GM21529 (cell line): ENCODE data around the gene TMIGD3.
"Not testable (repeated sequence)": the region's sequence is repeated elsewhere in the genome, so short reads cannot be mapped to it uniquely, and the experiment has no call there.

Source experiments
- ATAC-seq: cut with Tn5 transposase; IDR thresholded peaks from one replicate; pipeline ENCODE4 v1.9.1; 2021; ENCODE audit not compliant: unreplicated experiment

The TMIGD3 gene

DNA sequence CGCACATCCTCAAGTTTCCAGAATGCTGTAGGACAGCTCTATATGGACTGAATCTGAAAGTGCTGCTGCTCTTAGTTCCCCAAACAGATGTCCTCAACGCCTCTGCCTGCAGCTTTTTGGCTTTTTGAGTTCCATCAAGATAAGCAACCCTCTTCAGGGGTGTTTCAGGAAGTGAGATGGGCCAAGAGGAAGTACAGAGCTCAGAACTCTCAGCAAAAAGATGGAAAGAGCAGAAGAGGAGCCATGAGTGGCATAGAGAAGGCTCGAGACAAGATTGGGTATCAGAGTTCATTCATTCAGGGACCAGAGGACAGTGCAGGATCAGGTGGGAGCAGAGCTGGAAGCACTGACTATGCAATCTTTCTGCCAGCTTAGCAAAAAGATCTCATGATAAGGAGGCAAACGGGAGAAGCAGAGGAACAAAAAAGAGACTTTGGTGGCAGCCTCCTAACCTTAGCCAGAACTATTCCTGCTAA, at the start of gene TMIGD3, which contains the start of gene ADORA3:
Gene TMIGD3 (minus strand): TSS at position 49 of the 476 bp plus-strand sequence. CDS start 279 bp downstream, outside the sequence.
Gene ADORA3 (minus strand): TSS at position 49 of the 476 bp plus-strand sequence. CDS start 279 bp downstream, outside the sequence.
- no peak for ATAC-seq

DNA sequence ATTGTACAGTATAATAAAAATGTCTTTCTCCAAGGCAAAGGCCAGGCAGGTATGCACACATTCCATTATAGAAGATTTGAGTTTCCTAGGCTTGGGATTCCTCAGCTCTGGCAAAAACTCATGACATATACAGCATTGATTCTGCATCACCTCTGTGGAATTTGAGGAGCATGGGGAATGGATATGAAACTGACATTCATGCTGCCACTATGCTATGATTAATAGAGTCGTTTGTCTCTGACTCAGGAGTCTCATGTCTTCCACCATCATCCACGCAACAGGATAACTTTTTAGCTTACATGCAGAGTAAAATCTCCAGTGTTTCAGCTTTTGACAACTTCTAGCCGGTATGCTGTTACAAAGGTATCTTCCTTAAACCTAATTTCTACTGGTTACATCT, 49.8 kb upstream of the TMIGD3 start:
- ATAC-seq: no peak

DNA sequence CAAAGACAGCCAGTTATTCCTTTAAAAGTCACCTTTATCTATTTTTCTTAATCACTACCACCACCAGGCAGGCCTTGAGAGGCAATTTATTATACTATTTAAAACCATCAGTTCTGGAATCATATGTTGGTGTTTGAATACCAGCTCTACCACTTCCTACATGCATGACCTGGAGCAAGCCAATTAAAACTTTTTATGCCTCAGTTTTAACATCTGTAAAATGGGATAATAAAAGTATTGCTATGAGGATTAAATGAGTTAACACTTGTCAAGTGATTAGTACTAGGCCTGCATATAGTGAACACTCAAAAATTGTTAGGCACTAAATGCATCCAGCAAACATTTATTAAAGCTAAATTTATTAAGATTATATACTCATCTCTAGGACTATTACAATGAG, 49.2 kb upstream of the TMIGD3 start:
- ATAC-seq: no peak

DNA sequence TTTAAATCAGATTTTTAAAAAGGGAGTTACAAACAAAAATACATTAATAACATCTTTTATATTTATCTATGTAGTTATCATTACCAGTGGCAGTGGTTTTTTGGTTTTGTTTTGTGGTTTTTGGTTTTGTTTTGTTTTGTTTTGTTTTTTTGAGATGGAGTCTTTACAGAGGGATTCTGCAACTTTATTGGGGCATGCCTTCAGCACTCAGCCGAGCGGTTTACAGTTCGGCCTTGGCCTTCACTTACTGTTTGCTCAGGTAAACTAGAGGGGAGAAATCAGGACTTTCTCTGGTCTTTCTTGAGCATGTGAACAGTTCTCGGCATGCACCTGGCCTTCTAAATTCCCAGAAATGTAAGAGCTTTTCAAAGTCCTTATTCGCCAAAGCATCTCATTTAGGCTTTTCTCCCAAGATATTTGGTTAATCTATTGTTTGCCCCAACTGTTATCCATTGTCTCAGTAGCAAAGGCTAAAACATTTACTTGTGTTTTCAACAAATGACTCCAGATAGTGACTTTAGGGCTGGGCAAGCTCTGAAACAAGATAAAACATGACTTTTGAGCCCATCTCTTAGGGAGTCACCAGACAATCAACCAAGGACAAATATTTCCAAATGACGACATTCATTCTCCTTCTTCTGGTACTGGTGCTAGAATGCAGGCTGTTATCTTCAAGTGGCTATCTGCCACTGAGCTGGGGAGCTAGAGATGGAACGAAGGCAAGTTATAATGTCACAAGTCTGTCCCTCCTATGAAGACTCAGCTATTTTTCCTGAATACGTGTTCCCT, 48.4 kb upstream of the TMIGD3 start:
- no peak for ATAC-seq

DNA sequence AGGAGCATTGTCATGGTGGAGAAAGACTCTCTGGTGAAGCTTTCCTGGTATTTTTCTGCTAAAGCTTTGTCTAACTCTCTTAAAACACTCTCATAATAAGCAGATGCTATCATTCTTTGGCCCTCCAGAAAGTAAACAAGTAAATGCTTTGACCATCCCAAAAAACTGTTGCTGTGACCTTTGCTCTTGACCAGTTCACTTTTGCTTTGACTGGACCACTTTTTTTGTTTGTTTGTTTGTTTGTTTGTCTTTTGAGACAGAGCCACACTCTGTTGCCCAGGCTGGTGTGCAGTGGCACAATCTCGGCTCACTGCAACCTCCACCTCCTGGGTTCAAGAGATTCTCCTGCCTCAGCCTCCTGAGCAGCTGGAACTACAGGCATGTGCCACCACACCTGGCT, 44.4 kb upstream of the TMIGD3 start:
- not testable (repeated sequence) for ATAC-seq

DNA sequence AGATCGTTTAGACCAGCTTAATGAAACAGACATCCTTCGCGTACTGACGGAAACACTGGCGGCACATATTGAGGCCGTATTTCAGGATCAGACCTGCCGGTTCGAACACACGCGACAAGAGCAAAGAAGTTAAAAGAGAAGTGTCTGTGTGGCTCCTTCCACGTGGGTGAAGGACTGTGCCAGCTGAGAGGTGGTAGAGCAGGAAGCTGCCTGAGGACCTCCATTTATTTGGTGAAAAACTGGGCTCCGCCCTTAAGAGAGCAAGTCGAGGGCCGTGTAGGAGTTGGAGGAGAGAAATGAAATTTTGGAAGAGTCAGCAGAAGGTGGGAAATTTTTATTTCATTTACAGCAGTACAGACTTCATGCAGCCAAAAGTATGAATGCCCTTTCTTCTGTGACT, 38.8 kb upstream of the TMIGD3 start:
- no peak for ATAC-seq

DNA sequence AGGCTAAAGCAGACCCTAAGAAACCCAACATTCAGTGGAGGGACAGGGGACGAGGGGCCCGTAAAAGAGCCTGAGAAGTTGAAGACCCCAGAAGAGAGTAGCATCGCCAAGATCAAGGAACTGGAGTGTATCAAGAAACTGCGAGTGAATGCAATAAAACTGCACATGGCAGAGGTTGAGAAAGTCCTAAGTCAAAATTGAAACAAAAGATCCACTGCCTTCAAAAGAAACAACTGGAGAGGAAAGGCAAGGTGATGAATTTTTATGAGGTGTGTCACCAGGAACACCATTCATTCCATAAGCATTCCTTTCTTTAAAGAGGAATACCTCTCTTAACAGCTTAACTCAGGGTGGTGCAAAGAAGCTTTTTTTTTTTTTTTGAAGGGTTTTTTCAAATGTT, 38.3 kb upstream of the TMIGD3 start:
- no peak for ATAC-seq

DNA sequence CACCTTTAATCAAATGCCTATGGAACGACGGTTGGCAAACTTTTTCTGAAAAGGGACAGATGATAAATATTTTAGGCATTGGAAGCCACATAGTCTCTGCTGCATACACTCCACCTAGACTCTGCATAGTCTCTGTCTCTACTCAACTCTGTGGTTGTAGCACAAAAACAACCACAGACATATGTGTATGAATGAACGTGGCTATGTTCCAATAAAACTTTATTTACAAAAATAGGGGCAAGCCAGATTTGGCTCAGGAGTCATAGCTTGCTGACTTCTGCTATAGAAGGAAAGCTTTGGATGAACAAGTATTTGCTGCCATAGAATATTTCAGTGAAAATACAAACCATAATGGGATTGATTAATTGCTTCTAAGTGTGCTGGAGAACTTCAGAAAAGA, 37.5 kb upstream of the TMIGD3 start:
- ATAC-seq: no peak

DNA sequence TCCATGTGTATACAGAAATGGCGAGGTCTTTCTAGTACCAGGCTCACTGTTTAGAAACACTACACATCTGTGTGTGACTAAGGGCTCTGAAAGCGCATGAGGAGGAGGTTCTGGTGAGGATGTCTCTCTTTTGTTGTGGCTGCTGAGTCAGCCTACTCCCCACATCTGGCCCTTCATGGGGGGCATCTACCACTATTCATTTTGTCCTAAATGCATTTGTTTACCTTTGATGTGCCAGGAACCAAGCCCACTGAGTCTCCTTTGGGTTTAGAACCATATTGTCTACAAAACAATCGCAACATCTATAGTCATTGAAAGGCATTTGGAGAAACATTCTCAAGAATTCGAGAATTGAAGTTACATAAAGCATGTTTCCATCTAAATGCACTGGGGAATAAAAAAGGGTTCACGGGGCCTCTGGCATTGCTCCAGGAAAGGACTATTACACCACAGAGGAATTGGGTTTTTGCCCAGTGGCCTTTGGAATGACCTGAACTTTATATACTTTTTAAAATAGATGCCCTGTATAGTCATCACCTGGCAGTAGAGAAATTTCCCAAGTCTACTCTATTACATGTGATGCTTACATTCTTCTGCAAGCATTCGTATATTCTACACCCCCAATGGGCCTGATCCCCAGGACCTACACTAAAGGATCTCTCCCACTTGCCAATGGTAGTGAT, 35.1 kb upstream of the TMIGD3 start:
- no peak for ATAC-seq

DNA sequence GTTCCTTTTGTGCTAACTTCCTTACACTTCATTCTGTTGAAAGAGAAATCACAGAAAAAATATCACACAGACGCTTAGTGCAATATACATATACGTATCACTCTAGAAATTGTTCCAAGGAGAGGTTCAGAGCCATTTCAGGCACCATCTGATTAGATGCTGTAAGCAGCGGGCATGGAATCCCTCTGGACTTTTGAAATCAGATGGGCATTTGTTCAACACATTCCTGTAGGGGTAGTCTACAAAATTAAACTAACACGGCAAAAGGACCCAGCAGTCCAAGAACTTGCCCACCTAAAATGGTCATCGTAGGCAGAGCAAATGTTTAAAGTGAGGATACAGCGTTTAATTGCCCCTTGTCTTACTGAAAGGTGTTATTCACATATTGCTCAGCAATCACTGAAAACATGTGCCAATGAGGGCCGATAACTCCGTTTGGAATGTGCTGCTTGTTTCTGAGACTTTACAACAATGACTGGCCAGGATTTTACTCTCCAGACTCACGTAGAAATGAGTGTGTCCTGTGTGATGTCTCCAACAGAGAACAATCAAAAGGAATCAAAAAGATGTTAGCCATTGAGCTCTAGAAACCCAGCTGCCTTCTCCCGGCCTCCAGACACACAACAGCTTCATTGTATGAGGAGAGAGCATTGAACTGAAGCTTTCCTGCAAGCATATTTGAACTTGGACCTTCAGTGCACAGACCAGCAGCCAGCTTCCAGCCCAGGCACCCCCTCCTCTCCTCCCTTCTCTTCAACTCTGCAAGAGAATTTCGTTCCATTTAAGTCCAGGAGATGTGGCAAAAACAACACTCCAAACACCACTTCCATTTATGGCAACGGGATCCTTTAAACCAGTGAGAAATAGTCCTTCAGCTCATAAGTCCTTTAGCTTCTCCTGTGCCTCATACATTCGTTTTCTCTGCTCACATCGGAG, 32.1 kb upstream of the TMIGD3 start:
- no peak for ATAC-seq

DNA sequence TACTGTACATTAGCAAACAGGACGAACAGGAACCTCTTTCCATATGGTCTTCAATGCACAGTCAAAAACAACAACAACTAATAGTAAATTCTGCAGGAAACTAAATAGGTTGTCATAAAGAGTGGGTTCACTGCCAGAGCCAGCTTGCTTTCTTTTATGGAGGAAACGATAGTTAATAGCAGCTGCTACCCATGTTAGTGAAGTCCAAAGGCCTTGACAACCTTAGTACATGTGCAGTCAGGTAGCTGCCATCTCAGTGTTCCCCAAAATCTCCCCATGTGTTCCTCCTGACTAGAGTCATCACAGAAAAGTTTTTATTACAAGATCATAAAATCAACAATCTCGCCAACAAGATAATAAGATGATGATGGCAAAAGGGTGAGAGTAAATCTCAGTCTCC, 16.6 kb upstream of the TMIGD3 start:
- no peak for ATAC-seq

DNA sequence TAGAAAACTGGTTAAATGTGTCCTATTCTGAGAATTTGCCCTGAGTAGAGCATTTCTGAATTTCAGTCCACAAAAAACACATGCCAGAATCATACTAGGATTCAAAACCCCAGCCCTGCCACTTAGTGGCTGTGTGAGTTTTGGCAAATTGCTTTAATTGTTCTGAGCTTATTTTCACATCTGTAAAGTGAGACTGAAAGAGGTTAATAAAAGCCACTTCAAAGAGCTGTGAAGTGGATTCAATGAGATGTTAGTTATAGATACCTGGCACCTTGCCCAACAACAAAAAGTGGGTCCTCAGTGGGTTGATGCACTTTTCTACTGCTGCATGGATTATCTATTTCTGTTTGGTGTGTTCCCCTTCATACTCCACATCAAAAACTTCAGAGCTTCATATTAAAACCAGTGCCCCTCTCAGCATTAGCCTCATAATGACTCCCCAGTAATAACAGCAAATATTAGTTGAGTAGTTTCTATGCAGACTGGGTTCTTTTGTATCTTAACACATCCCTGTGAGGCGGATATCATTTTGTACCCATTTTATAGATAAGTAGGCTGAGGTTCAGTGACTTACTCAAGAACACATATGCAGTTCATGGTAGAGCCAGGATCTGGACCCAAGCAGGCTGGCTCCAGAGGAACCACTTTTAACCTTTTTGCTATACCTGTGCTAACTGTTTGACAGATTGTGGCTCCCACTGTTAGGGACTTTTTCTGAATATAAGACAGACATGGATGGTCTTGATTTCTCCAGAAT, 14.2 kb upstream of the TMIGD3 start:
- no peak for ATAC-seq

DNA sequence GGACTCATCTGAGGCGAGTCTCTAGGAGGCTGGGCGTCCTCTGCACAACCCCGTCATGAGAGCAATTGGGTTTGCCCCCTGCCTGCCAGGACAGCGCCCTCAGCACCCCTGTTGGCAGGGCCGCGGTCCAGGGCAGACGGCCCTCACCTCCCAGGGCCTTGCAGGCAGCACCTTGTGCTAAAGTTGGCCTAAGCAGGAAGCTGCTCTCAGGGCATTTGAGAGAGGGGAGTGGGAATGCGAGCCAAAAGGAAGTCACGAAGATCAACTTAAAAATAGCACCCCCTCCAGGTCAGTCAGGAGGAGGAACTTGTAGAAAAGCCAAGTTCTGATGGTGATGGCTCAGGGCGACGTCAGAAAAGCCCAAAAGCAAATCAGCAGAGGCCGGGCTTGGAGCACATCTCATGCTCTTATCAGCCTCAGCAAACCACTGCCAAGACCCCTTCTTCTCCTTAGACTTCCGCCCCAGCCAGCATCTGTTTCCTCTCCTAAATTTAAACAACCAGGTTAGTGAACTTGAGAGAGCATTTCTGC, 12.6 kb upstream of the TMIGD3 start:
- ATAC-seq: peak; percentile 59

DNA sequence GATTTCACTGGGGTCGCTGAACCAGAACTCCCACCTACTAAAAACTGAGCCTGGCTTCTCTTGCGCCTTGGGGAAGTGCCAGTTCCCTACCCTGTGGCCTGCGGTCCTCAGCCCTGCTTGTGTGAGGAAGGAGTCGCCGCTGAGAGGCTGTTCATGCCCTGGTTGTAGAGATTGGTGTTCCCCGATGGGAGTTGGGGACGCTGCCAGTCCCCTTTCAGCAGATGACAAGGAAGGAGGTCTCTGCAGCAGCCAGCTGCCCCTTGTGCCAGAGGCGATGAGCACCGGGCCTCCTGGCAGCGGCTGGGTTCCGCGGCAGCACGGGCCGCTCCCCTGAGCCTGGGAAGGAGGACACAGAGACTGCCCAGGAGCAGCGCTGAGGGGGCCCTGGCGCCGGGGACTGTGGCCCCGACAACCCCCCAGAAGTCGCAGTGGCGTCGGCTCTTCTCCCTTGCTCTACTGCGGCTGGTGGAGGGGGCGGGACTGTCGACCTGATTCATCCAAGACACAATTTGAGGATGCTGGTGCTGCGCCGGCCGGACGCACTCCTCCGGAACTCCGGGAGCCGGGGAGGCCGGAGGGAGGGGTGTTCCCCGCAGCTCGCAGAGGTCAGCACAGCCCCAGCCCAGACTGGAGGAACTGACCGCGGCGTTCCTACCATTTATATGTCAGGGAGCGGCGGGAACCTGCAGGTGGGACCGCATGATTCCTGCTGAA, 12.0 kb upstream of the TMIGD3 start:
- peak; percentile 18 for ATAC-seq

DNA sequence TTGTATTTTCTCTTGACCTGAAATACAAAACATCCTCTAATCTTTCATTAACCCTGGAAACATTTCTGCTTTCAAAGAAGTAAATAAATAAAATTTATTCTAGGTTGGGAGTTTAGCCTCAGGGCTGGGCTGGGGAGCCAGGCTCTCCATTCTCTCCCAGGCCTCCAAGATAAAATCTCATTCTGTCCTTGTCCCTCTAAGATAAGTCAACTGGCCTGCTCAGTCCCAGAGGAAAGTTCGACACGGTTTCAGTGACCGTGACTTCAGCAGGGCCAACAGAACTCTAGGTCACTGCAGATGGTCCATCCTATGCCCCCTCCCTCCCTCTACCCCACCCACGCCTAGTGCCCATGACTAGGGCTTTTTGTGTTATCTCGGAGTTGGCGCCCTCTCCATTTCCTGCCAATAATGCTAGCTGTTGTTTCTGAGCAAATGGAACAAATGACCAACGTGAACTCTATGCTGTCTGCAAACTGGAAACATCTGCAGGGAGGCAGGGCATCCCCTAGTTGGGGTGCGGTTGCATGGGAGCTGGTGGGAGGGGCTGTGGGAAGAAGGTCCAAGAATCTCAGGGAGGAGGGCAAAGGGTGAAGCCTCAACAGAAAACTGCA, 10.1 kb upstream of the TMIGD3 start:
- no peak for ATAC-seq

DNA sequence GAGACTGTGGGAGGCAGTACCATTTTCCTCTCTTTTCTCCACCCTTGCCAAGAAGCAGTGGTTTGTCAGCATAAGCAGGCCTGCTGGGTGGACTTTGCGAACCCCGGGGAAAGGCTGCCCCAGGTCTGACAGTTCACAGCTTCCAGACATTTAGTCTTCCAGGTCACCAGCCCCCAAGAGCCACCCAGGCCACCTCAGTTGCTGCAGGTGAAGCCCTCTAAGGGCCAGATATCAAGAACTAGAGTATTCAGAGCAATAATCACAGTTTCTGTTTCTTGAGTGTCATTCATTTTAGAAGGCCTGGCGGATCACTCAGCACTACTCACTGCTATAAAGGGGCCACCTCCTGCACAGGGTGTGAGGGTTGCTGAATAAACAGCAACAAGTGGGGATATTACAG, 9.5 kb upstream of the TMIGD3 start:
- ATAC-seq: no peak

DNA sequence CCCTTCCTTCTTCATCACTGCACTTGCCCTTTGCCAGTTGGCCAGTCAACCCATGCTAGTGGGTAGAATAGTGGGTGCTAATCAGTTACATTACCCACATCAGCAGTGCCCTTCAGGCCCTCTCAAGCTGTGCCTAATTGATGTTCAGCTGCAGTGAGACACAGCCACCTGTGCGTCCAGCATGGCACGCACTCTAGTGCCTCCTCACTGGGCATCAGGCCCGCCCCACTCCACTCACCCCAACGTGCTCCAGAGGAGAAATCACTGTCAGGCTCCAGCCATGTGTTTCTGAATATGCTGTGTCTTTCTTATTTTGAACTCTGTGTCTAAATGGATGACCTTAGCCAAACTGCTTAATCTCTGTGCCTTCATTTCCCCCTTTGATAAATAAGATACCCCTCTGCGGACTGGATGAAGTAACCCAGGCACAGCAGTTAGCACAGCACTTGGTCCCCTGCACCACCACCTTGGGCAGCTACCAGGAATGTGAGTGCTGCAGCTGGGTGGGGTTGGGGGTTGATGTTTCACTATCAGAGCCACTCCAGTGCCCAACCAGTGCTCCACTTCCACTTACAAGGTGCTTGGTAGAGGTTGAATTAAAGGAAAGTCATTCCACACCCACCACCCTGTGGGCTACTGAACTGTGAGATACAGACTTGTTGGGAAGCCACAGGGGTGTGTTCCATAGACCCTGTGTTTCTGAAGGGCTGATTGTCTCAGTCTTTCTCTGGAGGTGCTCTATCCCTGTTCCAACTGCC, 8.9 kb upstream of the TMIGD3 start:
- no peak for ATAC-seq

DNA sequence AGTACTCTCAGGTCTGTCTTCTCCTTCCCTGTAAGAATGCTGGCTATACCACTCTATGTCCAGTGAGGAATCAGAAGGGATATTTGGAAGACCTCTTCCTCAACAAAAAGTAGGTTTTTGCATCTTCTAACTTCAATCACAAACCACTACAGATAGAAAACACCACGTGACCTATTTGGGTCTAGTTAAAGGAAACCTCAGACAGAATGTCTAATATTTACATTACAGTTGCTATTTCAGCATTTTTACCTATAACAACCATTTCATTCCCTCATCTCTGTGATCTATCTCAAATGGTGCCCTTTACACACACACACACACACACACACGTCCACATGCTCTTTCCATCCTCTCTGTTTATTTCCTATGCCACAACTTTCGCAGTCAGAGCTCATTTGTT, 7.9 kb upstream of the TMIGD3 start:
- ATAC-seq: no peak
